Hematopoietic multipotent progenitor cell treated with erythropoietin and hydrocortisone succinate and interleukin-3 and kit ligand, for 15 days (in vitro differentiated cells): ENCODE results near the gene NDUFA11.
A peak's percentile ranks its signal among the peaks of the same experiment; 100 is the strongest.

ENCODE experiments used
- DNase-seq: peaks from one replicate; pipeline ENCODE4 v3.0.0-alpha.2; 2015; ENCODE audit warnings: low spot score

The NDUFA11 gene

DNA sequence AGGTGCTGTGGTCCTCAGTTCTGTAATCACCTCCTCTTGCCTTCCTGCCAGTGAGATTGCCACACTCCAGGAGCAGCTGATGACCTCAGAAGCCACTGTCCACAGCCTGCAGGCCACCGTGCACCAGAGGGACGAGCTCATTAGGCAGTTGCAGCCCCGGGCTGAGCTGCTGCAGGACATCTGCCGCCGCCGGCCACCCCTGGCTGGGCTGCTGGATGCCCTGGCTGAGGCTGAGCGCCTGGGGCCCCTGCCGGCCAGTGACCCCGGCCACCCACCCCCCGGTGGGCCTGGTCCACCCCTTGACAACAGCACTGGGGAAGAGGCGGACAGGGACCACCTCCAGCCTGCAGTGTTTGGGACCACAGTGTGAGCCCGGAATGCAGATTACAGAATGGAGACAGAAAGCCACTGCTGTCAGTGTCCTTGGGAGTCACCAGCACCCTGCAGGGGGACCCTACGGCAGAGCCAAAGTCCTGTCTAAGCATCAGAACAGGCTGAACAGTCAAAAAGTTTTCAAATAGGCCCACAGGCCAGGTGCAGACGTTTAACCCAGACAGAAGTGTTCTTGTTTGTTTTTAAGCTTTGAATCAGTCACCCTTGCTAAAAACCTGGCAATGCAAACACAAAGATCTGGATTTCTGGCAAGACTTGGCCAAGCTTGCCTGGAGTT, 5.3 kb upstream of the NDUFA11 start:
- DNase-seq, result no peak

DNA sequence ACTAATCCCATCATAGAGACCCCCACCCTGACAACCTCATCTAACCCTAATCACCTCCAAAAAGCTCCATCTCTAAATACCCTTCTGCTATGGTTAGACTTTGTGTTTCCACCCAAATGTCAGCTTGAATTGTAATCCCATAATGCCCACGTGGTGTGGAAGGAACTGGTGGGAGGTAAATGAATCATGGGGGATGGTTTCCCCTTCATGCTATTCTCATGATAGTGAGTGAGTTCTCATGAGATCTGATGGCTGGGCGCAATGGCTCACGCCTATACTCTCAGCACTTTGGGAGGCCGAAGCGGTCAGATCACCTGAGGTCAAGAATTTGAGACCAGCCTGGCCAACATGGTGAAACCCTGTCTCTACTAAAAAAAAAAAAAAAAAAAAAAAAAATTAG, 3.7 kb upstream of the NDUFA11 start:
- DNase-seq, result no peak

DNA sequence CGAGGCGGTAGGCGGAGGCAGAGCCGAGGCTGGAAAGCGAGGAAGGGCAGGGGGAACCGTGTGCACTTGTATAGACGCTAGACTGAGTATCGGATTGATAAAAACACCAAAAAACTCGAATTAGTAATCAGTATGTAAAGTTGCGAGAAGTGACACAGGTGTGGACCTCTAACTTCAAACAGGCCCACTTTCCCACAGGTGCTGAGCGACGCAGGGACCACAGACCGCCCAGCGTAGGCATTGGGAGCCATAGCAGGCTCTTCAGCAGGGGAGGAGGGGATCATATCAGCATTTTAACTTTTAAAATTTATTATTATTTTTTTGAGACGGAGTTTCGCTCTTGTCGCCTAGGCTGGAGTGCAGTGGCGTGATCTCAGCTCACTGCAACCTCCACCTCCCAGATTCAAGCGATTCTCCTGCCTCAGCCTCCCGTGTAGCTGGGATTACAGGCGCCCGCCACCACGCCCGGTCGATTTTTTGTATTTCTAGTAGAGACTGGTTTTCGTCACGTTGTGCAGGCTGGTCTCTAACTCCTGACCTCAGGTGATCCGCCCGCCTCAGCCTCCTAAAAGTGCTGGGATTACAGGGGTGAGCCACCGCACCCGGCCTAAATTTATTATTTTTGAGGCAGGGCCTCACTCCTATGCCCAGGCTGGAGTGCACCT, 1.7 kb upstream of the NDUFA11 start:
- DNase-seq, result no peak

GRCh38 chr19:5904352-5905113, 943 bp upstream of the NDUFA11 start, which contains the start of gene VMAC:
Gene VMAC, plus strand, starts transcription at chr19:5904872. Its CDS starts 19 bp downstream, at chr19:5904891.
- peak; percentile 100 for DNase-seq

DNA sequence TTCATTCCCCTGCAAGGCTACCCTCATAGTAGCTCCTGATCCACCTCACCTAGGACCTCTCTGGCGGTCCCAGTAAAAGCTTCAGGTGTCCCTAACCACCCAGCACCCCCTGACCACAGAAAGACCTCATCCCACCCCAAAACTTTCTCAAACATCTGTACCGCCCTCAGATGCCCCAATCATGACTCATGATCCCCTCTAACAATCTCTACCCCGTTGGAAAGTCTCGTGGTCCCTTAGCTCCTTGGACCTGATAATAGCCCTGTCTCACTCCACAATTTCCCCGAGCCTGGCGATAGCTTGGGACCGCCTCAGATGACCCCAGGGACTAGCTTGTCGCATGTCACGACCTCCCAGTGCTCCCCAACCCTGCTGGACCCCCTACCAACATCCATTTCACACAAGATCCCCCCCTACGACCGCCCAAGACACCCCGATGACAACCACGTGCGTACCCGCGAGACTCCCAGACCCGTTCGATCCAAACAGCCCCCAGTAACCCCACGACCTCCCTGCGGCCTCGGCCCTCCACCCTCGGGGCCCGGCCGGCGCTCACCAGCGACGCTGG, 450 bp downstream of the NDUFA11 start:
- peak; percentile 32 for DNase-seq

DNA sequence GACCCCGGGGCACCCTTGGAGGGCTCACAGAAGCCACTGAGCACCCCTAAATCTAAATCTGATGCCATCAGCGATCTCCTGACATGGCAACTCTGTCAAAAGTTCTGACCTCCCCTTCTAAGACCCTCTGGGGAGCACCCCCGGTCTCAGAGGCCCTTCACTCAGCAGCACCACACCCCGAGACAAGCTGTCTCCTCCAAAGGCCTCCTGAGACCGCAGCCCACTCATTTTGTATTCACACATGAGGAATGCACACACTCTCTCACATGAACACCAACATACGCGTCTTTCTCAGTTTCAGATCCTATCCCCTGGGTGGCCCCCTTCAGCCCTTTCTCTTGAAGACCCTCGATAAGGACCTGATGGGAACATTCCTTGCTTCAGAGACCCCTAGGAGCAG, 2.6 kb downstream of the NDUFA11 start:
- DNase-seq, result no peak

DNA sequence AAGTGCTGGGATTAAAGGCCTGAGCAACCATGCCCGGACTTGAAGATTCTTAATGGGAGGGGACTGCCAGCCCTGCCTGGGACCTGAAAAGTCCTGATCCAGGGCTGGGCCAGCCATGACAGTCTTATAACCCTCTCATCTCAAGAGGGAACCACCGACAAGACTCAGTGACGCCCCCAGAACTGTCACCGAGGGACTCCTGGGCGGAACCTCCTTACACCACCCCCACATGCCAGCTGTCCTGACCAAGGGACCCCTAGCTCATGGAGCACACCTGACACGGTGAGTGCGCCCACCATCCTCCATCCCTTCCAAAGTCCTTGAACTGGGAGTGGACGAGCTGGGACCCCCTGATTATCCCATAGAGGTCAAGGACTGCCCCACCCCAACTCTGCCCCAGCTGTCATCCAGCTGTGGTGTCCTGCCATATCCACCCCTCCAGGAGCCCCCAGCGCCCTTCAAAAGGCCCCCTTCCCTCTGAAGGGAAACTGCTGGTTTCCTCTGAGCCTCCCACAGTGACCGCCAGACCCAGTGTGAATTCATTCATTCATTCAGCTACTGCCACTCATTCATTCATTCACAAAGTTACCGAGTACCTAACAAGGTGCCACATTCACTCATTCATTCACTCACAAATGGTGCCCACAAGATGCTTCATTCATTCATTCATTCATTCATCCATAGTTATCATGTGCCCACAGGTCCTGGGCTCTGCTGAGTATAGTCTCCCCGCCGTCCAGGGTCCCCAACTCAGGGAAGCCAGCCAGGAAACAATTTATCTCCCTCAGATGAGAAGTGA, 3.7 kb downstream of the NDUFA11 start:
- no peak for DNase-seq

- DNase-seq, result no peak
Observed at GRCh38 chr19:5897189-5897969, 6.2 kb downstream of the NDUFA11 start.

DNA sequence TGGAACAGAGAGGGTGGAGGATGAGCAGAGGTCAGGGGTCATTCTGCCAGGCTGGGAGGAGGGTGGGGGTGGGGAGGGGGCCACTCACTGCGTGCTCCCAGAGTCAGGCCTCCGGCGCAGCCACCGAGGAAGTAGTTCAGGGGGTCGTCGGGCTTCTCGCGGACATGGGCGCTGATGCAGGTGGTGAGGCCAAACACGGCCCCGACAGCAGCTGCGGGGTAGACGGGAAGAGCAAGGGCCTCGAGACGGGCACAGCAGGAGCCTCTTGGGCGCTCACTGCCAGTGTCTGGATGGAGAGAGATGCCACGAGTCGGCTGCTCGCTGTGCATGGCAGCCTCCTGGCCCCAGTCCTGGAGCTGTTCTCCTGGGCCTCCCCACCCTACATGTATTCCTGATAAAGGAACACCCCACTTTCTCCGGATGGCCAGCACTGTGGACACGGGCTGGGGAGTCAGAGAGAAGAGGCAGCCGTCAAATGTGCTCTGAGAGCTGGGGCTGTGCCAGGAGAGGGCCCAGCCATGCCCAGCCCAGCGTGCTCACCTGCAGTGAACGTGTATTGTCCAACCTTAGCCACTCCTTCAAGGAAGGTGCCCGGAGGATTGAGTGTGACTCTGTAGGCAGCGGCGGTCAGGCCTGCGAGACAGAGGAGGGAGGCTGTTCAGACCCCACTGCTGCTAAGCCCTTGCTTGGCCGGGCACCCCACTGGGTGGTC, 7.1 kb downstream of the NDUFA11 start:
- no peak for DNase-seq

- DNase-seq, result no peak
Observed at GRCh38 chr19:5895890-5896289, 7.7 kb downstream of the NDUFA11 start.

DNA sequence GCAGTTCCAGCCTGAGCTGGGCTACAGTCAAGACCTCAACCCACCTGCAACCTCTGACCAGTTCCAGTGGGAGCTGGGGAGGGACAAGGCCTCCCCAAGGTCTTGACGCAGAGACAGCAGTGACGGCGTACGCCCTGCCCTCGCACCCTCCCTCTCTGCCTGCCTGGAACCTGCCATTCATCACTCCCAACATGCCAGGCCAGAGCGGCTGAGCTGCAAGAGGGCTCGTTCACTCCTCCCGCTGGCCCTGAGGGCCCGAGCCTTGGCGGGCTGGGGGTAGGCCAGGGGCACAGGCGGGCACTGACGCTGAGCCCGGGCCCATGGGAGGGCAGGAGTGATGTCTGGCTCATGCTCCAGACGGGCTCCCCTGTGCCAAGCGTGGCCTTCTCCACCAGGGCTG, 8.2 kb downstream of the NDUFA11 start:
- no peak for DNase-seq

DNA sequence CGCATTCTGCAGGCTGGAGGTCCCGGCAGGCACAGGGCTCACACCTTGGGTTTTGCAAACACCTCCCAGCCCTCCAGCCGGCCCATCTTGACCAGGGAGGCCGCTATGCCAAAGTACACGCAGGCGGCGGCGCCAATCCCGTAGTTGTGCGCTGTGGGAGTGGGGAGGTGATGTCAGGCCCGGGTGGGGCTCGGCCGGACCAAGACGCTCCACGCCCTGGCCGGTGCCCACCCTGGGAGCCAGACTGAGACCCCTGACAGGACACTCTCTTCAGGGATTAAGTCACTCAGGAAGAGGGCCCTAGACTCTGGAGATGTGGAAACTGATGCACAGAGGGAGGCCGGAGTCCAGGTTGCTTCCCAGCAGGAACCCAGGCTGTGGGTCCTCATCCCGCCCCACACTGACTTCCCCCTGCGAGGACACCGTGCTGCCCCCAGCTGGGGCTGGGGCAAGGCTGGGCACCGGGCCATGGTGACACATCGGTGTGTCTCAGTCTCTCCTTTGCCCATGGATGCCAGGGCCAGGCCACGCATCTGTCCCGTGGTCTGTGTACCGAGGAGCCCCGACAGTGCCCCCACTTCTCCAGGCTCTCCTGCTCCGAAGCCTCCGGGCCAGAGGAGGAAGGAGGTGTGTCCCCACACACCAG, 8.8 kb downstream of the NDUFA11 start:
- peak; percentile 25 for DNase-seq

- peak; percentile 85 for DNase-seq
Observed at GRCh38 chr19:5893907-5894703, 9.5 kb downstream of the NDUFA11 start.

GRCh38 chr19:5893296-5893903, 10.2 kb downstream of the NDUFA11 start:
- no peak for DNase-seq

DNA sequence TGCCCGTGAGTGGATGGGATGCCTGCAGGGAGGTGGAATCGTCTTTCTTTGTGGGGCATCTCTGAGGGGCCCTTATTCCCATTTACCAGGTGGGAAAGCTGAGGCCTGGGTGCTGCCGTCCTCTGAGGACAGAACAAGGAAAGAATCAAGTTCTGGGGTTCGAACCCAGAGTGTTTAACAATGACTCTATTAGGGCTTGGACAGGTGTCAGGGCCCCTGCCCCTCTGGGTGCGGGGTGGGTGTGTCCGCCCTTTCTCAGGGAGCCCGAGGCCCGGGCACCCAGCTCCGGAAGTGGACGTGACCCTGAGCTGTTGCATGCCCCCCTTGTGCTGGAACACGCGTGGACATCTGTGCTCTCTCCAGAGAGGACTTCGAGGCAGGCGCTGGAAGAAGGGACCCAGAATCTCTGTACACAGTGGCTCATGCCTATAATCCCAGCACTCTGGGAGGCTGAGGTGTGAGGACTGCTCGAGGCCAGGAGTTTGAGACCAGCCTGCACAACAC, 10.8 kb downstream of the NDUFA11 start:
- no peak for DNase-seq

- DNase-seq, result peak; percentile 33
Observed at GRCh38 chr19:5891938-5892771, 11.4 kb downstream of the NDUFA11 start.

- no peak for DNase-seq
Observed at GRCh38 chr19:5891572-5891937, 12.0 kb downstream of the NDUFA11 start.

DNA sequence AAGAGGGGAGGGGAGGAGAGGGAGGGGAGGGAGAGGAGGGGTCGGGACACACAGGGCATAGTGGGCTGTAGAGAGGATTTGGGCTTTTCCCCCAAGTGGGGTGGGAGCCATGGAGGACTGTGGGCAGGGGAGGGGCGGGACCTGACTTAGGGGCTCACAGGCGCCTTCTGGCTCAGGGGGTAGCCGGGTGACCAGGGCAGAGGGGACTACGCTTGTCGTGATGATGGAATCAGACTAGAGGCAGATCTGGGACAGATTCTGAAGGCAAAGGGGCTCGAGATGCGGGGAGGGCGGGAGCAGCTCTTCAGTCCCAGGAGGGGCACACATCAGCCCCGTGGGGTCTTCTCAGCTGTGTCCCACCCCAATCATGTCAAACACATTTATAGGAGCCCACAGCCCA, 13.5 kb downstream of the NDUFA11 start:
- no peak for DNase-seq
